GM12892 (cell line): ENCODE results near the gene DDX51.

ENCODE experiments used
- POLR2A ChIP-seq: IDR thresholded peaks from 2 replicates; pipeline ENCODE4 v1.6.1; 2011; ENCODE audit warnings: low read depth, low read length, control low read depth
- POLR2AphosphoS5 ChIP-seq: IDR thresholded peaks from 2 replicates; pipeline ENCODE4 v1.6.1; 2011; ENCODE audit warnings: low read depth, low read length, control low read depth
- TAF1 ChIP-seq: IDR thresholded peaks from 2 replicates; pipeline ENCODE4 v1.6.1; 2011; ENCODE audit warnings: low read depth, mild to moderate bottlenecking, control low read depth, low read length, borderline replicate concordance

- no peak for TF ChIP-seq POLR2A
- TF ChIP-seq POLR2AphosphoS5 = no peak
- no peak for TF ChIP-seq TAF1
These were observed 1.3 kb downstream of the DDX51 start for GRCh38 chr12:132142679-132143335.
